Measurements from ENCODE around the gene RBCK1.
A peak's percentile ranks its signal among the peaks of the same experiment; 100 is the strongest.

Gene RBCK1

GRCh38 chr20:396619-397431, 11.3 kb upstream of the RBCK1 start:
- H3K36me3 Mint-ChIP-seq (ENCODE audit: insufficient read depth): peaks cover 35% of the 10 kb centered on the region
- no peaks in the 10 kb centered on the region for H3K27me3 Mint-ChIP-seq
- no peaks in the 10 kb centered on the region for H3K9me3 Mint-ChIP-seq
- H3K27ac Mint-ChIP-seq (ENCODE audit: low read depth): peak overlapping the region; percentile 41
- DNase-seq (ENCODE audit: low spot score in 2 of 2): no peak
- no peak overlapping the region for H3K4me3 Mint-ChIP-seq
- ATAC-seq (replicated peaks; ENCODE audit: extremely low read depth, poor library complexity, severe bottlenecking): no peak
- no peaks in the 10 kb centered on the region for H3K4me1 Mint-ChIP-seq

GRCh38 chr20:397432-398237, 10.5 kb upstream of the RBCK1 start:
- no peaks in the 10 kb centered on the region for H3K9me3 Mint-ChIP-seq
- H3K4me1 Mint-ChIP-seq: no peaks in the 10 kb centered on the region
- no peak for ATAC-seq (replicated peaks; ENCODE audit: extremely low read depth, poor library complexity, severe bottlenecking)
- DNase-seq (ENCODE audit: low spot score in 2 of 2): no peak
- peaks cover 30% of the 10 kb centered on the region for H3K36me3 Mint-ChIP-seq (ENCODE audit: insufficient read depth)
- no peaks in the 10 kb centered on the region for H3K27me3 Mint-ChIP-seq
- no peak overlapping the region for H3K4me3 Mint-ChIP-seq
- H3K27ac Mint-ChIP-seq (ENCODE audit: low read depth): peak overlapping the region; percentile 41

GRCh38 chr20:399182-399707, 8.9 kb upstream of the RBCK1 start:
- peaks cover 18% of the 10 kb centered on the region for H3K36me3 Mint-ChIP-seq (ENCODE audit: insufficient read depth)
- H3K4me1 Mint-ChIP-seq: peaks cover 7% of the 10 kb centered on the region
- no peaks in the 10 kb centered on the region for H3K27me3 Mint-ChIP-seq
- DNase-seq (ENCODE audit: low spot score in 2 of 2) (no peak), ATAC-seq (replicated peaks; ENCODE audit: extremely low read depth, poor library complexity, severe bottlenecking) (no peak)
- no peak overlapping the region for H3K4me3 Mint-ChIP-seq
- no peak overlapping the region for H3K27ac Mint-ChIP-seq (ENCODE audit: low read depth)
- H3K9me3 Mint-ChIP-seq: no peaks in the 10 kb centered on the region

GRCh38 chr20:400128-400453, 8.0 kb upstream of the RBCK1 start:
- H3K4me3 Mint-ChIP-seq: no peak overlapping the region
- no peaks in the 10 kb centered on the region for H3K9me3 Mint-ChIP-seq
- DNase-seq (ENCODE audit: low spot score in 2 of 2) (no peak), ATAC-seq (replicated peaks; ENCODE audit: extremely low read depth, poor library complexity, severe bottlenecking) (no peak)
- H3K36me3 Mint-ChIP-seq (ENCODE audit: insufficient read depth): peaks cover 13% of the 10 kb centered on the region
- no peaks in the 10 kb centered on the region for H3K27me3 Mint-ChIP-seq
- H3K27ac Mint-ChIP-seq (ENCODE audit: low read depth): no peak overlapping the region
- peaks cover 7% of the 10 kb centered on the region for H3K4me1 Mint-ChIP-seq

GRCh38 chr20:400454-401275, 7.4 kb upstream of the RBCK1 start:
- Mint-ChIP-seq H3K27me3 (no peaks in the 10 kb centered on the region), H3K27ac (ENCODE audit: low read depth) (no peak overlapping the region), H3K4me1 (peaks cover 7% of the 10 kb centered on the region), H3K36me3 (ENCODE audit: insufficient read depth) (peaks cover 12% of the 10 kb centered on the region), H3K4me3 (no peak overlapping the region), H3K9me3 (no peaks in the 10 kb centered on the region)
- no peak for ATAC-seq (replicated peaks; ENCODE audit: extremely low read depth, poor library complexity, severe bottlenecking)
- DNase-seq (ENCODE audit: low spot score in 2 of 2): no peak

GRCh38 chr20:401682-402495, 6.2 kb upstream of the RBCK1 start:
- no peaks in the 10 kb centered on the region for H3K9me3 Mint-ChIP-seq
- peaks cover 10% of the 10 kb centered on the region for H3K4me1 Mint-ChIP-seq
- no peak overlapping the region for H3K27ac Mint-ChIP-seq (ENCODE audit: low read depth)
- no peak for ATAC-seq (replicated peaks; ENCODE audit: extremely low read depth, poor library complexity, severe bottlenecking)
- peaks cover 6% of the 10 kb centered on the region for H3K36me3 Mint-ChIP-seq (ENCODE audit: insufficient read depth)
- no peaks in the 10 kb centered on the region for H3K27me3 Mint-ChIP-seq
- H3K4me3 Mint-ChIP-seq: no peak overlapping the region
- no peak for DNase-seq (ENCODE audit: low spot score in 2 of 2)

- no peaks in the 10 kb centered on the region for H3K27me3 Mint-ChIP-seq
- ATAC-seq (replicated peaks; ENCODE audit: extremely low read depth, poor library complexity, severe bottlenecking) (no peak), DNase-seq (ENCODE audit: low spot score in 2 of 2) (no peak)
- H3K9me3 Mint-ChIP-seq: no peaks in the 10 kb centered on the region
- no peak overlapping the region for H3K27ac Mint-ChIP-seq (ENCODE audit: low read depth)
- H3K4me3 Mint-ChIP-seq: no peak overlapping the region
- H3K4me1 Mint-ChIP-seq: peaks cover 16% of the 10 kb centered on the region
- H3K36me3 Mint-ChIP-seq (ENCODE audit: insufficient read depth): peaks cover 8% of the 10 kb centered on the region
These were observed 5.6 kb upstream of the RBCK1 start for GRCh38 chr20:402496-402885.

GRCh38 chr20:402898-403581, 5.1 kb upstream of the RBCK1 start:
- ATAC-seq (replicated peaks; ENCODE audit: extremely low read depth, poor library complexity, severe bottlenecking) (no peak), DNase-seq (ENCODE audit: low spot score in 2 of 2) (no peak)
- Mint-ChIP-seq H3K4me1 (peaks cover 16% of the 10 kb centered on the region), H3K27me3 (no peaks in the 10 kb centered on the region), H3K9me3 (no peaks in the 10 kb centered on the region), H3K4me3 (no peak overlapping the region), H3K36me3 (ENCODE audit: insufficient read depth) (peaks cover 8% of the 10 kb centered on the region), H3K27ac (ENCODE audit: low read depth) (no peak overlapping the region)

- no peaks in the 10 kb centered on the region for H3K9me3 Mint-ChIP-seq
- no peak overlapping the region for H3K4me3 Mint-ChIP-seq
- H3K27ac Mint-ChIP-seq (ENCODE audit: low read depth): no peak overlapping the region
- ATAC-seq (replicated peaks; ENCODE audit: extremely low read depth, poor library complexity, severe bottlenecking) (no peak), DNase-seq (ENCODE audit: low spot score in 2 of 2) (no peak)
- peaks cover 12% of the 10 kb centered on the region for H3K36me3 Mint-ChIP-seq (ENCODE audit: insufficient read depth)
- H3K4me1 Mint-ChIP-seq: peaks cover 16% of the 10 kb centered on the region
- H3K27me3 Mint-ChIP-seq: no peaks in the 10 kb centered on the region
These were observed 4.5 kb upstream of the RBCK1 start for GRCh38 chr20:403582-403957.

- Mint-ChIP-seq H3K36me3 (ENCODE audit: insufficient read depth) (peaks cover 16% of the 10 kb centered on the region), H3K27me3 (no peaks in the 10 kb centered on the region), H3K4me3 (no peak overlapping the region), H3K9me3 (no peaks in the 10 kb centered on the region), H3K4me1 (peaks cover 21% of the 10 kb centered on the region), H3K27ac (ENCODE audit: low read depth) (no peak overlapping the region)
- ATAC-seq (replicated peaks; ENCODE audit: extremely low read depth, poor library complexity, severe bottlenecking) (no peak), DNase-seq (ENCODE audit: low spot score in 2 of 2) (no peak)
These were observed 4.0 kb upstream of the RBCK1 start for GRCh38 chr20:404088-404487.

GRCh38 chr20:406200-407132, 1.6 kb upstream of the RBCK1 start:
- peak overlapping the region; percentile 82 for H3K4me3 Mint-ChIP-seq
- H3K36me3 Mint-ChIP-seq (ENCODE audit: insufficient read depth): peaks cover 22% of the 10 kb centered on the region
- peak overlapping the region; percentile 95 for H3K27ac Mint-ChIP-seq (ENCODE audit: low read depth)
- peaks cover 42% of the 10 kb centered on the region for H3K4me1 Mint-ChIP-seq
- H3K27me3 Mint-ChIP-seq: no peaks in the 10 kb centered on the region
- H3K9me3 Mint-ChIP-seq: no peaks in the 10 kb centered on the region
- DNase-seq (ENCODE audit: low spot score in 2 of 2) (no peak), ATAC-seq (replicated peaks; ENCODE audit: extremely low read depth, poor library complexity, severe bottlenecking) (no peak)

Measured in central memory CD8-positive, alpha-beta T cell (primary cell).